HG03139 (cell line): ENCODE measurements around the gene CACNB4.
"Not testable (repeated sequence)": the region's sequence is repeated elsewhere in the genome, so short reads cannot be mapped to it uniquely, and the experiment has no call there.

Experiments
- ATAC-seq: cut with Tn5 transposase; IDR thresholded peaks from one replicate; pipeline ENCODE4 v1.9.1; 2021; ENCODE audit not compliant: unreplicated experiment

The CACNB4 gene

GRCh38 chr2:151946899-151947812 lies 151.7 kb downstream of the CACNB4 start:
- peak; percentile 70 for ATAC-seq

DNA sequence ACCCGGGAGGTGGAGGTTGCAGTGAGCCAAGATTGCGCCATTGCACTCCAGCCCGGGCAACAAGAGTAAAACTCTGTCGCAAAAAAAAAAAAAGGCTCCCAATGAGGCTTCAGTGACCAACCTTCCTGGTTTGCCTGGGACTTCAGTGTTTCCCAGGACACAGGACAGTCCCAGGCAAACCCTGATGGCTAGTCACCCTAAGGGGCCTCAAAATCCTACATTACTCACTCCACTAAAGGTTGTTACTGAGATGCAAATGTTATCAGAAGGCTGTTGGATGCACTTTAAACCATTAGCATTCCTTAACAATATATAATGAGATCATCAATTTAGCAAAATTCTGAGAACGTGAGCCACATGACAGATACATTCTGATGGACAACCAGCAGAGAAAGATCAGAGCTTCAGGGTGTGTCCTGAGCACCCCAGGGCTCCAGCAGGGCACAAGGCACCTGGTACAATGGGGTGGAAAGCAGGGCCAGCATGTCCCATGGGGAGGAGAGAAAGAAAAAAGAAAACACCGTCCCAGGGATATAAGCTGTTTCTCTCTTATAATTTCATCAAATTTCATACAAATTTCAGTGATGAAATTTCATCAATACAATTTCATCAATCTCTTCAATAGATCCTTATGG lies 152.5 kb downstream of the CACNB4 start:
- ATAC-seq: no peak

GRCh38 chr2:151945602-151946001 lies 153.2 kb downstream of the CACNB4 start:
- ATAC-seq: no peak

GRCh38 chr2:151945186-151945585 lies 153.7 kb downstream of the CACNB4 start:
- no peak for ATAC-seq

GRCh38 chr2:151943461-151943860 lies 155.4 kb downstream of the CACNB4 start:
- no peak for ATAC-seq

DNA sequence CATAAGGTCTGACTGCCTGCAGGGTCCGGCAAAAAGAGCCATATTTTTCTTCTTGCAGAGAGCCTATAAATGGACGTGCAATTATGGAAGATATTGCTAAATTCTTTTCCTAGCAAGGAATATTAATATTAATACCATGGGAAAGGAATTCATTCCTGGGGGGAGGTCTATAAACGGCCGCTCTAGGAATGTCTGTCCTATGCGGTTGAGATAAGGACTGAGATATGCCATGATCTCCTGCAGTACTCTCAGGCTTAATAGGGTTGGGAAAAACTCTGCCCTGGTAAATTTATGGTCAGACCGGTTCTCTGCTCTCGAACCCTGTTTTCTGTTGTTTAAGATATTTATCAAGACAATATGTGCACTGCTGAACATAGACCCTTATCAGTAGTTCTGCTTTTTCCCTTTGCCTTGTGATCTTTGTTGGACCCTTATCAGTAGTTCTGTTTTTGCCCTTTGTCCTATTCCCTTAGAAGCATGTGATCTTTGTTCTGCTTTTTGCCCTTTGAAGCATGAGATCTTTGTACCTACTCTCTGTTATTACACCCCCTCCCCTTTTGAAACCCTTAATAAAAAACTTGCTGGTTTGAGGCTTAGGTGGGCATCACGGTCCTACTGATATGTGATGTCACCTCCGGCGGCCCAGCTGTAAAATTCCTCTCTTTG lies 156.2 kb downstream of the CACNB4 start:
- not testable (repeated sequence) for ATAC-seq

- no peak for ATAC-seq
Observed at GRCh38 chr2:151937966-151938365, 160.9 kb downstream of the CACNB4 start.

DNA sequence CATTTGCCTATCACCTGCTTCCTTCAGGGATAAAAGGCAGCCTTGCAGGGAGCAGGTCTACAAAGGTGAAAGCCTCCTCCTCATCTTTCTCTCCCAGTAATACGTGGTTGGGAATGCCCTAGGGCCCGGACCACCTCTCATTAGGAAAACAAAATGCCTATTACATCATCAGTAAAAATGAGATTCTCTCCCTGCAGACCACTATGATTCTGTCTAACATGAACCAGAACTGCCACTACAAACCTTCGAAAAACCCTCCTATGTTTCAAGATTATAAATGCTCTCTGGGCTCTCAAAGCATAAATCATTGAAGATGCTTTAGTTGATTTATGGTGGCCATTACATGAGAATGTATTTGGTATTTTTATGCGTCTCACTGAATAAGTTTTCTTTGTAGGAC lies 162.2 kb downstream of the CACNB4 start:
- ATAC-seq: no peak

DNA sequence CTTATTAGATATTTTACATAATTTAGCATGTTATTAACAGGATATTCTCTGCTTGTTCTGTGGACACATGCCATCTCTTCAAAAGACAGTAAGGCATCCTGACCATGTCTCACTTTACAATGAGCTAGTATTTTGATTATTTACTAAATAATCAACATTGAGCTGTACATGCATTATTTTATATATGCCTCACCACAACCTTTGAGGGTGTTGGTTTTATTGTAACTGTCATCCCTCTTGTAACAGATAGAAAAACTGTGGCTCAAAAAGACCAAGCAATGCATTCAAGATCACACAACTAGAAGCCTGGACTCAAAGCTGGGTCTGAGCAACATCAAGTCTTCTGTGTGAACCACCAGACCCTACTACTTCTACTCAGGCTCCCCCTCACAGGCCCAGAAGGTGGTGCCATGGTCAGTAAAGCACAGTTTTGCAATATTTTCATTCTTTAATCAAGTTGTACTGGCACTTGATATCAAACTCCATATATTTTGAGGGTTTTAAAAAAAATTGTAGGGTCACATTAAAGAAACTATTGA lies 165.5 kb downstream of the CACNB4 start:
- ATAC-seq: no peak

DNA sequence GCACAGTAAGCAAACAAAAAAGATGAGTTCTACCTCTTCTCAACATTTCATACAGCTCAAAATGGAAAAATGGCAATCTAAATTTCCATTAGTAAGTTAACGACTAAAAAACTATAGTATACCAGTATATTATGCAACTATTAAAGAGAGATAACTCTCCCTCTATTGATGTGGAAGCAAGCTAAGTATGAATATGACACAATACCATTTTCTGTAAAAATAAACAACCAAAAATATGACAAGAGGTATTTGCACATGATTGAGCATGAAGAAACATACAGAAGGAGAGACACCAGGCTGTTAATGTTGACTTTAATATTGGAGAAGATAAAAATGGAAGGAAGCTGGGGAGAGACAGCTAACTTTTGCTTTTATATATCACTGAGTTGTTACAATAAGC lies 167.1 kb downstream of the CACNB4 start:
- no peak for ATAC-seq

DNA sequence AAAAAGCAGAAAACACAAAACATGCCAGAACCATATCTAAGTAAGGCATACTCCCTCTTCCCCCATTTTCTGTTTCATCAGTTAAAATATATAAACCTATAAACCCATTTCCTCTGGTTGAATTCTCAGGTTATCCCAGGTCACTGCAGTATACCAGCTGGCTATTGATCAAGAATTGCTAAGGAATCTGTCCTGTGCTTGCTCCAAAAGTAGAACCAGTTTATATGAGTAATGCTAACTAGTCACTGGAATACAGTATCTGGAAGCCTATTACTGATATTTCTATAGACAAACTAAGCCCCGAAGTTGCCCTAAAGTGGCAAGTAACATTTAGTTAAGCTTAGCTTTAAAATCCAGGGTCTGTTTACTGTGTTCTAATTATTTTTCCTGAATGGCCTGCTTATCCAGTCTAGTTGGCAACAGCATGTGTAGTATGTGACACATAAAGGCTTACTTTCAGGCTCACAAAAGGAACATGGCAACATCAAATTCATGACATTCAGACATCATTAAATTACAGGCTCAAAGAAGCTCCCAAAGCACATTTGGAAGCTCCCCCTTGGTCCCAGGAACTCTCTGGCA lies 167.7 kb downstream of the CACNB4 start:
- ATAC-seq: no peak

DNA sequence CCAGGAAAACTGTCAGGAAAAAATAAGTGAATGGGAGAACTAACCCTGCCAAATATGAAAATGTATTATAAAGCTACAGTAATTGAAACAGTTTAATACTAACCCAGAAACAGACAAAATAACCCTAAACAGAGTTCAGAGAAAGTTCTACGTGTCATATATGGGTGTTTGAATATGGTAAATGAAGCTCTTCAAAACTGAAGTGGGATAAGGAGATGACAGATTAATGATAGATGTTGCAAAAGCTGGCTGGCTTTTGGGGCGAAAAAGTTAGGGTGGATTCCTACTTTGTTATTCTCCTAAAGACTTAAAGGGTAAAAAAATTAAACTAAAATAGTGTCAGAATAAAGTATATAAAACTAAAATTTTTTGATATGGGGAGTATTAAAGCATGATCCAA lies 168.8 kb downstream of the CACNB4 start:
- ATAC-seq: no peak

DNA sequence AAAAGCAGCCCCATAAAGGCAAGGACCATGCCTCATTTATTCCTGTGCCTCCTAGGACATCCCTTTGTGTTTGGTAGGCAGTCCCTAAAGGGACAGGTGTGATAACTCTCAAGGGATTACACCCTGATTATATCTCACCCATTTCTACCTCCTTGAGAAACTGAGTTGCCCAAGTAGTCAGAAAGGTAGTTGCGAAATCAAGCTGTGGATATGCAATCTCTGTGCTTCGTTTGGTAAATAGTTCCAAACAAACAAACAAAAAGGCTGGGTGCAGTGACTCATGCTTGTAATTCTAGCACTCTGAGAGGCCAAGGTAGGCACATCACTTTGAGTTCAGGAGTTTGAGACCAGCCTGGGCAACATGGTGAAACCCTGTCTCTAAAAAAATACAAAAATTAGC lies 170.5 kb downstream of the CACNB4 start:
- no peak for ATAC-seq

GRCh38 chr2:151927501-151928221 lies 171.2 kb downstream of the CACNB4 start:
- ATAC-seq: no peak

GRCh38 chr2:151922845-151923666 lies 175.8 kb downstream of the CACNB4 start:
- ATAC-seq: no peak

- no peak for ATAC-seq
Observed at GRCh38 chr2:151919786-151920185, 179.1 kb downstream of the CACNB4 start.

DNA sequence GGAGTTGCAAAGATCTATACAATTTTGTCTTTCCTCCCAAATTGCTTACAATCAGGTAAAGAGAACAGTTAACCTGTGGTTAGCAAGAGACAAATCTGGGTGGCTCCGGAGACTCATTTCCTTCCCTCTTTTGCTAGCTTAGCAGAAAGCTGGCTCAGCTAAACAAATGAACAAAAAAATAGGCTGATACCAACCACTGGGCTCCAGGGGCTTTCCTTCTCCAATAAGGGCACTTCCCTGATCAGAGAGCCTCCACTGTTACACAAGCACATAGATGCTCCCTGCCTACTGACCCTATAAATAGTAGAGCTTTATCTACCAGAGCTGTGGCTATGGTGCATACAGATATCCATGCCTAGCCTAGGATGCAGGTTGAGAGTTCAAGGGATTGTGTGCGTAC lies 180.5 kb downstream of the CACNB4 start:
- ATAC-seq: no peak

- no peak for ATAC-seq
Observed at GRCh38 chr2:151916632-151917031, 182.2 kb downstream of the CACNB4 start.

DNA sequence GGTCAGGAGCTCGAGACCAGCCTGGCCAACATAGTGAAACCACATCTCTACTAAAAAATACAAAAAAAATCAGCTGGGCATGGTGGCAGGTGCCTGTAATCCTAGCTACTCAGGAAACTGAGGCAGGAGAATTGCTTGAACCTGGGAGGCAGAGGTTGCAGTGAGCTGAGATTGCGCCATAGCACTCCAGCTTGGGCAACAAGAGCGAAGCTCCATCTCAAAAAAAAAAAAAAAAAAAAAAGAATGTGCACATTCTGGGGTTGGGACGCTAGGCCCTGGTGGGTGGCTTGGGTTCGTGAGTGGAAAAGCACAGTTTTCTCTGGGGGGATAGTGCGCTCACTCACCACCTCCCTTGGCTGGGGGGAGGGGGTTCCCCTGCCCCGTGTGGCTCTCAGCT lies 183.2 kb downstream of the CACNB4 start:
- ATAC-seq: not testable (repeated sequence)
